HG03025 (cell line): ENCODE measurements around the gene VPS72.
"Not testable (repeated sequence)": the region's sequence is repeated elsewhere in the genome, so short reads cannot be mapped to it uniquely, and the experiment has no call there.

Source experiments
- ATAC-seq: cut with Tn5 transposase; IDR thresholded peaks from one replicate; pipeline ENCODE4 v1.9.1; 2021; ENCODE audit warnings: mild to moderate bottlenecking, moderate library complexity; ENCODE audit not compliant: unreplicated experiment, low FRiP score

VPS72 gene

GRCh38 chr1:151188667-151189066, 1.3 kb downstream of the VPS72 start:
- not testable (repeated sequence) for ATAC-seq

- no peak for ATAC-seq
Observed at GRCh38 chr1:151187205-151187604, 2.8 kb downstream of the VPS72 start.

DNA sequence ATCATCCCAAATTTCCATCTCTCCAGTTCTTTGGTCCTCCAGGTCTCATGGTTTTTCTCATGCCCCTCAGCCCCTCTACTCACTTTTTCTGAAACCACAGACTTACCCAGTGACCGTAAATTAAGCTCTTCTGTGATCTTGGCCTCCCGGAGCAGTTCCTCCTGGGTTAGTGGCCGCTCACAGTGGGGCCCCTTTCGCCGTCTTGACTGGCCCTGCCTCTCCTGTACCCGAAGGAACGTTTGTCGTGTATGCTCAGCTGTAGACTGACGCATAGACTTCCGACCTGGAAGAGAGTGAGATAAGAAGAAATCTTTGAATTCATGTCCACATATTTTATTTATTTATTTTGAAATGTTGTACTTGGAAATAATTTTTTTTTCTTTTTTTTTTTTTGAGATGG, 5.8 kb downstream of the VPS72 start:
- no peak for ATAC-seq

- no peak for ATAC-seq
Observed at GRCh38 chr1:151176514-151177045, 13.4 kb downstream of the VPS72 start.

DNA sequence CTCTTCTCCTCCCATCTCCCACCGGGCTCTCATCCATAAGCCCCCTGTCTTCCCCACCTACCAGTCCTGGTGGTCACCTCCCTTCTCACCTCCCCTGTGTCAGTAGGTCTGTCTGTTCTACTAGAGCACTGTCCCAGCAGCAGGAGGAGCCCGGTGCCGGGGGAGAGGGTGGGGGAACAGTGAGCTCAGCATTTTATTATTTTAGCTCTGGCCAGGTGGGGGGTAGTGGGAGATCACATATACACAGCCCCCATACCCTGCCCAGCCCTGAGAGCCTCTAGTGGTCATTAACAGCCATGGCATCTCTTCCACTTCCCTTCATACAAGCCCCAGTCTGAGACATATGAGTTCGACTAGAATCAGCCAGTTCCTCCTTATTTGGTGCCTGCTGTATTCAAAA, 14.1 kb downstream of the VPS72 start, which contains the start of gene TMOD4:
Gene TMOD4, minus strand, starts transcription at position 119 of the 400 bp plus-strand sequence. CDS start 1,106 bp downstream, outside the sequence.
- no peak for ATAC-seq

- ATAC-seq = no peak
Observed at GRCh38 chr1:151175041-151175741, 14.8 kb downstream of the VPS72 start.

GRCh38 chr1:151171190-151171589, 18.8 kb downstream of the VPS72 start:
- no peak for ATAC-seq

GRCh38 chr1:151167116-151167515, 22.9 kb downstream of the VPS72 start:
- ATAC-seq = no peak

GRCh38 chr1:151166505-151166956, 23.5 kb downstream of the VPS72 start:
- no peak for ATAC-seq

DNA sequence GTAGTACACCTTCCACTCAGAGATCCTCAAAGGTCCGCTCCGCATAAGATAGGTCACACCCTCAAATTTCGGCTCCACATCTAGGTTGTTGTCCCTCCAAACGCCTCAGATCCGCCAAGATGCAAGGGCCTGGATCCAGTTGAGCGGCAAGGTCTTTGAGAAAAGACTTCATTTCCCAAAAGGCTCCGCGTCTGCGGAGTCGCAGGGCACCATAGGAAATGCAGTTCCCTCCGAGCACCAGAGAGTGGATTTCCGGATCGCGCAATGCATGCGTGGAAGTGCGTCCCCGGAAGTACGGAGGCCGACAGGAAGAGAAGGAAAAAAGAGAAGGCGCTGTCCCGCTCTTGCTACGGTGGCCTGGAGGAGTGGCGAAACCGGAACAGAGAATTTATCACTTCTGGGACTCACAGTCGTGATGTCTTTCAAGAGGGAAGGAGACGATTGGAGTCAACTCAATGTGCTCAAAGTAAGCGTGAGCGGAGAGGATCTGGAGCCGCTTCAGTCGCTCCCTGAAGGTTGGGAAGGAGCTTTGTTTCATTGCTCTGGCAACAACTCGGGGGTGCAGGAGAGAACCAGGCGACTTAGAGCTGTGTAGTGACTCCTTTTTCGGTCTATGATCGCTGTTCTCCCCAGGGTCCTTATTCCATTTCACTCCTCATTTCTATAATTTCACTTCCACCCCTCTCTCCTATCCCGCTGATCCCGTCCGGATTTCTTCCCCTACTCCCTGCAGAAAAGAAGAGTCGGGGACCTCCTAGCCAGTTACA, 24.1 kb downstream of the VPS72 start, which contains the start of the genes LYSMD1 and SCNM1:
Gene LYSMD1, minus strand, starts transcription at position 165 of the 767 bp plus-strand sequence. CDS start 644 bp downstream, outside the sequence.
Gene SCNM1, plus strand, starts transcription at position 407 of the 767 bp plus-strand sequence. Its CDS starts 9 bp downstream, at position 416.
- peak; percentile 86 for ATAC-seq

DNA sequence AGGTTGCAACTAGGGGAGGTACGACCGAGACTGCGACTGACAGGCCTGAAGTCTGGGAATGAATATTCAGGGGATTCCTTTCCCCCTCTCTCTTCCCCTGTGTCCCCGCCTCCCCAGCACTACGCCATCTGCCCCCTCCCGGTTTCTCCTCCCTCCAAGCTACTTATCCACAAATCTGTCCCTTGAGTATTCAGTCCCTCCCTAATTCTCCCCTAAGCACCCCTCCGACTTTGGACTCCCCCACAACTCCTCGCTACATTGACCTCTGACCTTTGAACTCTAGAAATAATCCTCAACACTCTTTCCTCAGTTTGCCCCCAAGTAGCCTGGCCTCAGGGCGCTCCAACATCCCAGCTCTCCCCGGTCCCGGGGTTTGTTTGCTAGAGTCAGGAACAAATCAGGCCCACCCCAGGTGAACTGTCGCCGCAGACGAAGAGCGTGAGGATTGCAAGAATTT, 24.7 kb downstream of the VPS72 start:
- no peak for ATAC-seq

- ATAC-seq = no peak
Observed at GRCh38 chr1:151164732-151165280, 25.2 kb downstream of the VPS72 start.

GRCh38 chr1:151159373-151159772, 30.6 kb downstream of the VPS72 start:
- no peak for ATAC-seq

GRCh38 chr1:151158751-151159251, 31.2 kb downstream of the VPS72 start:
- no peak for ATAC-seq

GRCh38 chr1:151158326-151158725, 31.7 kb downstream of the VPS72 start:
- ATAC-seq = no peak

- ATAC-seq = no peak
Observed at GRCh38 chr1:151157067-151157531, 32.9 kb downstream of the VPS72 start.

DNA sequence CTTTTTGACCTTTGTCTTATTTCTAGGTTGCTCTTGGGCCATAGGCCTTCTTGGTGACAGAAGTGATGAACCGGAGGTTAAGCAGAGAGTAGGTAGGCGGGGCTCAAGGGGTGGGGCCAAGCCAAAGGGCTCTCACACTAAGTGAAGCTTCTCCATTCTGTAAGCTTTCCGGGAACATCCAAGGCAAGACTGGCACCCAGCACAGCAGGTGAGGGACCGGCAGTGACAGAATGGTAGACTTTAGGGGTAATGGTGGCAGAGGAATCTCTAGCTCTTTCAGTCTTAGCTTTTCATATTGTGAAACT, 33.5 kb downstream of the VPS72 start, which contains the start of gene TNFAIP8L2:
Gene TNFAIP8L2, plus strand, starts transcription at position 135 of the 305 bp plus-strand sequence. CDS start 2,049 bp downstream, outside the sequence.
- ATAC-seq = peak; percentile 72

- no peak for ATAC-seq
Observed at GRCh38 chr1:151147665-151148064, 42.3 kb downstream of the VPS72 start.

DNA sequence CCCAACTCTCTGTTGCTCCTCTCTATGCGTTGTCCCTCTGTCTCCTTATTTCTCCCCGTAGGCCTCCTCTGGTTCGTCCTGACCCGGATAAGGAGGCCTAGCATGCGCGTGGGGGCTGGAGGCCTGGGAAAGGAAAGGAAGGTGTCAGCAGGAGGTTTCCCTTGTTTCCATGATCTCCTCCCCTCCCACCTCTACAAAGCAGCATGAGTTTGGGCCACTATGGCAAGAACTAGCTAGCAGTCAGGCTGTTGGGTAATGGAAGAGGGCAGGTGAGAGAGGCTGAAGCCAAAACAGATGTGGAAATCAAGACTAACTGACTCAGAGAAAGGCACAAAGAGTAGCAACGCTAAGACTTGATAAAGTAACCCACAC, 42.9 kb downstream of the VPS72 start:
- ATAC-seq = no peak

DNA sequence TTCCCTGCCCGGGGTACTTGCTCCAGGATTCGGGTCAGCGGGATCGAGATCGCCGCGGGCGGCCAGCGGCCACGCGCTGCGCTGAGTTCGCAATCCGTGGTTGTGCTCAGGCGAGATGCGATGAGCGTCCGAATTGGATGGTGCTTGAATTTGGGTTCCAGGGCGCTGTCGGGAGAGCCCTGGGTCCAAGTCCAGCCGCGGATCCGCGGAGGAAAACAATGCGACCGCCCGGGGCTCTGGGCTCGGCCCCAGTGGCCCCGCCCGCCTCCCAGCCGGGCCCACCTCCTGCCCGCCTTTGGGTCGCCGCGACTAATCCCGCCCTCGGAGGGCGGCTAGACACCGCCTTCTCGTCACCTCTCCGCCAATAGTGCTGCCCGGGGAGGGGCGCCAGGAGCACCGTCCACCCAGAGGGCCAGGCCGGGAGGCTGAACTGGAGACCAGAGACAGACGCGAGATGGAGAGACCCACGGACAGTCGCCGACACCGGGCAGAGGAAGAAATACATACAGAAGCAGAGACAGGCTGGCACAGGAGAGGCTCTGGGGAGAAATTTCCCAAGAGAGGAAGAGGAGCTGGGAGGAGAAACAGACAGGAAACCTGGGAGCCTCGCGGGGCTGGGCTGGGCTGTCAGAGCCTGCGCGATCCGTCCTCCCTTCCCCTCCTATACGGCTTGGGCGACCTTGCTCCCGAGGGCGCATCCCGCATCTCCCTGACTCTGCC, 43.4 kb downstream of the VPS72 start, which contains the start of gene SEMA6C:
Gene SEMA6C, minus strand, starts transcription at position 220 of the 720 bp plus-strand sequence. CDS start 4,010 bp downstream, outside the sequence.
- ATAC-seq = peak; percentile 96
